ENCODE data around the gene SEMA6C.
"Not testable (repeated sequence)": the region's sequence is repeated elsewhere in the genome, so short reads cannot be mapped to it uniquely, and the experiment has no call there.

Gene SEMA6C

GRCh38 chr1:151124763-151125403 is 21.5 kb downstream of the SEMA6C start:
- no peak for DNase-seq
- TF ChIP-seq CTCF (IDR thresholded peaks at IDR 0.05; ENCODE audit: low read depth, low read length) = no peak
- Histone ChIP-seq H3K36me3 (no peaks in the 10 kb centered on the region), H3K9me3 (no peaks in the 10 kb centered on the region), H3K4me1 (no peaks in the 10 kb centered on the region), H3K27me3 (no peaks in the 10 kb centered on the region), H3K4me3 (ENCODE audit: low read depth, low read length) (no peak overlapping the region)

GRCh38 chr1:151113877-151114276 is 32.6 kb downstream of the SEMA6C start:
- no peak for DNase-seq
- no peak for TF ChIP-seq CTCF (IDR thresholded peaks at IDR 0.05; ENCODE audit: low read depth, low read length)

GRCh38 chr1:151108331-151108730 is 38.1 kb downstream of the SEMA6C start:
- H3K9me3 ChIP-seq = no peaks in the 10 kb centered on the region
- H3K27me3 ChIP-seq = no peaks in the 10 kb centered on the region
- DNase-seq = no peak
- no peaks in the 10 kb centered on the region for H3K36me3 ChIP-seq
- H3K4me1 ChIP-seq = no peaks in the 10 kb centered on the region
- no peak for TF ChIP-seq CTCF (IDR thresholded peaks at IDR 0.05; ENCODE audit: low read depth, low read length)
- H3K4me3 ChIP-seq (ENCODE audit: low read depth, low read length) = no peak overlapping the region

More at GRCh38 chr1:151113877-151114276, 32.6 kb downstream of the SEMA6C start:
- Histone ChIP-seq H3K9me3 (no peaks in the 10 kb centered on the region), H3K27me3 (no peaks in the 10 kb centered on the region), H3K4me3 (ENCODE audit: low read depth, low read length) (no peak overlapping the region), H3K36me3 (no peaks in the 10 kb centered on the region), H3K4me1 (no peaks in the 10 kb centered on the region)

- no peak for TF ChIP-seq CTCF (IDR thresholded peaks at IDR 0.05; ENCODE audit: low read depth, low read length)
- H3K4me3 ChIP-seq (ENCODE audit: low read depth, low read length) = no peak overlapping the region
- H3K36me3 ChIP-seq = no peaks in the 10 kb centered on the region
- DNase-seq = no peak
- H3K27me3 ChIP-seq = no peaks in the 10 kb centered on the region
- no peaks in the 10 kb centered on the region for H3K9me3 ChIP-seq
- no peaks in the 10 kb centered on the region for H3K4me1 ChIP-seq
Observed at GRCh38 chr1:151106894-151107293, 39.5 kb downstream of the SEMA6C start.

- DNase-seq = no peak
- H3K4me1 ChIP-seq = no peaks in the 10 kb centered on the region
- no peak for TF ChIP-seq CTCF (IDR thresholded peaks at IDR 0.05; ENCODE audit: low read depth, low read length)
- H3K9me3 ChIP-seq = no peaks in the 10 kb centered on the region
- no peaks in the 10 kb centered on the region for H3K36me3 ChIP-seq
- no peaks in the 10 kb centered on the region for H3K27me3 ChIP-seq
- H3K4me3 ChIP-seq (ENCODE audit: low read depth, low read length) = no peak overlapping the region
Observed at GRCh38 chr1:151104630-151105029, 41.8 kb downstream of the SEMA6C start.

- no peaks in the 10 kb centered on the region for H3K36me3 ChIP-seq
- H3K27me3 ChIP-seq = no peaks in the 10 kb centered on the region
- no peak for DNase-seq
- no peak overlapping the region for H3K4me3 ChIP-seq (ENCODE audit: low read depth, low read length)
- no peaks in the 10 kb centered on the region for H3K4me1 ChIP-seq
- TF ChIP-seq CTCF (IDR thresholded peaks at IDR 0.05; ENCODE audit: low read depth, low read length) = no peak
- no peaks in the 10 kb centered on the region for H3K9me3 ChIP-seq
Observed at GRCh38 chr1:151098126-151098525, 48.3 kb downstream of the SEMA6C start.

GRCh38 chr1:151097426-151097825 is 49.0 kb downstream of the SEMA6C start:
- not testable (repeated sequence) for H3K9me3 ChIP-seq; H3K4me3 ChIP-seq (ENCODE audit: low read depth, low read length); DNase-seq; H3K36me3 ChIP-seq; H3K4me1 ChIP-seq; H3K27me3 ChIP-seq

Measured in BE2C (cell line).